ENCODE results near the gene DPP10. TPM values are rescaled to one million over a fixed set of nuclear protein-coding genes. Genes with fewer than 3 reads are reported as not detected.
A peak's percentile ranks its signal among the peaks of the same experiment; 100 is the strongest.

DPP10 gene
- total and polyA plus RNA-seq, 2 of the 13 experiments (the other 11 are each of a cell fraction or from before 2014, with no cell fraction given): 0.95 to 1.7 TPM

GRCh38 chr2:114542695-114543094, 100.3 kb downstream of the DPP10 start (continued):
- TF ChIP-seq HIC2 (CRISPR knock-in tag; IDR thresholded peaks at IDR 0.05; ENCODE audit: low read depth) (no peak), ZNF839 (CRISPR knock-in tag; IDR thresholded peaks at IDR 0.05; ENCODE audit: borderline replicate concordance) (no peak), MEF2D (CRISPR knock-in tag; IDR thresholded peaks at IDR 0.05) (no peak)

GRCh38 chr2:114543236-114543766, 100.9 kb downstream of the DPP10 start:
- Histone ChIP-seq H3K9ac (ENCODE audit: insufficient read depth, low read depth, low read length) (no peak overlapping the region), H3K4me3 (replicated peaks in 1 of 3; ENCODE audit: insufficient read depth in 1 of 3, low read depth in 2 of 3, low read length in 3 of 3) (no peak overlapping the region), H3K4me2 (ENCODE audit: low read depth, low read length) (peak overlapping the region; percentile 41), H3K79me2 (ENCODE audit: insufficient read depth, low read length) (no peaks in the 10 kb centered on the region), H2AFZ (ENCODE audit: low read length) (no peak overlapping the region), H3K4me1 (ENCODE audit: insufficient read depth, low read length) (peaks cover 28% of the 10 kb centered on the region), H3K9me3 (ENCODE audit: low read length) (no peaks in the 10 kb centered on the region), H3K27ac (ENCODE audit: extremely low read length, insufficient read depth, low read length) (no peak overlapping the region), H3K27me3 (ENCODE audit: control insufficient read depth in 1 of 2, insufficient read depth in 2 of 2, low read length in 2 of 2) (no peaks in the 10 kb centered on the region), H4K20me1 (ENCODE audit: insufficient read depth, low read length) (no peaks in the 10 kb centered on the region), H3K36me3 (replicated peaks in 1 of 2; ENCODE audit: control insufficient read depth in 1 of 2, insufficient read depth in 2 of 2, low read length in 2 of 2) (no peaks in the 10 kb centered on the region)
- DNase-seq (ENCODE audit: low spot score): peak; percentile 68
- WGBS (ENCODE audit: low lambda C conversion rate): 11% methylated on average over 7 of the region's 7 CpGs
- in situ Hi-C loops (cut with HindIII; ENCODE audit: extremely low pct_ligation_motif_present, low pct_unique_long_range_greater_than_20kb): no loop called here
- no TSS peak for BruUV-seq (replicated peaks)
- CTCF ChIA-PET (ENCODE audit: low intra/inter-chr PET ratio, low total read pairs): no interaction called here
- FAIRE-seq: peak; percentile 57
- POLR2A ChIA-PET: no interaction called here
- intact Hi-C loops (cut with micrococcal nuclease; ENCODE audit: unreplicated experiment): loop anchor here (2.0 kb wide), 1 partner anchor 578 kb away; no protein-coding TSS in a partner anchor
- ATAC-seq: peak; percentile 86
- TF ChIP-seq ZMYM4 (CRISPR knock-in tag; IDR thresholded peaks at IDR 0.05) (peak; percentile 48), ARID5B (CRISPR knock-in tag; IDR thresholded peaks at IDR 0.05) (peak; percentile 37), ZNF652 (CRISPR knock-in tag; IDR thresholded peaks at IDR 0.05; ENCODE audit: borderline replicate concordance, low read depth) (peak; percentile 86), FOXA3 (CRISPR knock-in tag; IDR thresholded peaks at IDR 0.05) (0 out of 2 replicates have a peak, but pooled peaks have one; percentile 5), IKZF5 (CRISPR knock-in tag; IDR thresholded peaks at IDR 0.05) (0 out of 2 replicates have a peak, but pooled peaks have one; percentile 35), CSRNP2 (CRISPR knock-in tag; conservative IDR thresholded peaks at IDR 0.05; ENCODE audit: low read depth) (no peak), ZNF362 (CRISPR knock-in tag; IDR thresholded peaks at IDR 0.05; ENCODE audit: borderline replicate concordance) (peak; percentile 66; the same call in 1 of the 2 replicates), GABPA (IDR thresholded peaks at IDR 0.05; ENCODE audit: low read depth, low read length) (no peak), GABPA (CRISPR knock-in tag; IDR thresholded peaks at IDR 0.05; ENCODE audit: low read depth) (0 out of 2 replicates have a peak, but pooled peaks have one; percentile 8), HMG20A (CRISPR knock-in tag; IDR thresholded peaks at IDR 0.05; ENCODE audit: borderline replicate concordance) (peak; percentile 22; the same call in 1 of the 2 replicates)

Measured in HepG2 (cell line).